Measurements from ENCODE around the gene ZNF385D.
"Not testable (repeated sequence)": the region's sequence is repeated elsewhere in the genome, so short reads cannot be mapped to it uniquely, and the experiment has no call there.

Gene ZNF385D

GRCh38 chr3:21487520-21487919 is 263.5 kb downstream of the ZNF385D start:
- DNase-seq (ENCODE audit: low spot score in 2 of 2) = no peak
- H3K36me3 ChIP-seq (replicated peaks) = no peaks in the 10 kb centered on the region
- in situ Hi-C loops (cut with MboI; ENCODE audit: low sequenced_read_pairs) = loop anchor here (25.0 kb wide), 3 partner anchors 400 to 975 kb away; no protein-coding TSS in a partner anchor
- H3K4me3 ChIP-seq = no peak overlapping the region
- H3K27me3 ChIP-seq (ENCODE audit: low read depth) = peaks cover 8% of the 10 kb centered on the region; the same call in 1 of the 2 replicates
- no peaks in the 10 kb centered on the region for H3K4me1 ChIP-seq
- no peaks in the 10 kb centered on the region for H3K9me3 ChIP-seq

GRCh38 chr3:21486024-21486935 is 264.7 kb downstream of the ZNF385D start:
- in situ Hi-C loops (cut with MboI; ENCODE audit: low sequenced_read_pairs) = loop anchor here (25.0 kb wide), 3 partner anchors 401 to 974 kb away; no protein-coding TSS in a partner anchor
- H3K9me3 ChIP-seq; H3K27me3 ChIP-seq (ENCODE audit: low read depth); DNase-seq (ENCODE audit: low spot score in 2 of 2); H3K36me3 ChIP-seq (replicated peaks); H3K4me1 ChIP-seq; H3K4me3 ChIP-seq: not testable (repeated sequence)

- in situ Hi-C loops (cut with MboI; ENCODE audit: low sequenced_read_pairs) = loop anchor here (25.0 kb wide), 3 partner anchors 403 to 972 kb away; no protein-coding TSS in a partner anchor
- DNase-seq (ENCODE audit: low spot score in 2 of 2) = no peak
- no peak overlapping the region for H3K4me3 ChIP-seq
- H3K9me3 ChIP-seq = no peaks in the 10 kb centered on the region
- H3K36me3 ChIP-seq (replicated peaks) = no peaks in the 10 kb centered on the region
- H3K4me1 ChIP-seq = no peaks in the 10 kb centered on the region
- peaks cover 8% of the 10 kb centered on the region; the same call in 1 of the 2 replicates for H3K27me3 ChIP-seq (ENCODE audit: low read depth)
Observed at GRCh38 chr3:21484828-21485144, 266.2 kb downstream of the ZNF385D start.

- in situ Hi-C loops (cut with MboI; ENCODE audit: low sequenced_read_pairs) = loop anchor here (25.0 kb wide), 3 partner anchors 403 to 972 kb away; no protein-coding TSS in a partner anchor
- Histone ChIP-seq H3K9me3 (no peaks in the 10 kb centered on the region), H3K27me3 (ENCODE audit: low read depth) (peaks cover 8% of the 10 kb centered on the region; the same call in 1 of the 2 replicates), H3K4me1 (no peaks in the 10 kb centered on the region), H3K36me3 (replicated peaks) (no peaks in the 10 kb centered on the region), H3K4me3 (no peak overlapping the region)
- peak; percentile 60 to 82 for DNase-seq (ENCODE audit: low spot score in 2 of 2)
Observed at GRCh38 chr3:21484057-21484827, 266.8 kb downstream of the ZNF385D start.

- in situ Hi-C loops (cut with MboI; ENCODE audit: low sequenced_read_pairs) = loop anchor here (25.0 kb wide), 3 partner anchors 405 to 970 kb away; no protein-coding TSS in a partner anchor
- no peaks in the 10 kb centered on the region for H3K4me1 ChIP-seq
- 0 out of 2 replicates have a peak, but pooled peaks cover 3% of the 10 kb centered on the region for H3K27me3 ChIP-seq (ENCODE audit: low read depth)
- no peak for DNase-seq (ENCODE audit: low spot score in 2 of 2)
- no peak overlapping the region for H3K4me3 ChIP-seq
- no peaks in the 10 kb centered on the region for H3K9me3 ChIP-seq
- H3K36me3 ChIP-seq (replicated peaks) = no peaks in the 10 kb centered on the region
Observed at GRCh38 chr3:21481991-21482390, 269.0 kb downstream of the ZNF385D start.

- no peaks in the 10 kb centered on the region for H3K4me1 ChIP-seq
- no peaks in the 10 kb centered on the region for H3K36me3 ChIP-seq (replicated peaks)
- H3K9me3 ChIP-seq = no peaks in the 10 kb centered on the region
- H3K4me3 ChIP-seq = no peak overlapping the region
- in situ Hi-C loops (cut with MboI; ENCODE audit: low sequenced_read_pairs) = loop anchor here (25.0 kb wide), 3 partner anchors 410 to 965 kb away; no protein-coding TSS in a partner anchor
- no peaks in the 10 kb centered on the region for H3K27me3 ChIP-seq (ENCODE audit: low read depth)
- no peak for DNase-seq (ENCODE audit: low spot score in 2 of 2)
Observed at GRCh38 chr3:21477541-21478288, 273.3 kb downstream of the ZNF385D start.

GRCh38 chr3:21466476-21466875 is 284.5 kb downstream of the ZNF385D start:
- H3K27me3 ChIP-seq (ENCODE audit: low read depth) = no peaks in the 10 kb centered on the region
- H3K36me3 ChIP-seq (replicated peaks) = no peaks in the 10 kb centered on the region
- in situ Hi-C loops (cut with MboI; ENCODE audit: low sequenced_read_pairs) = no loop called here
- no peaks in the 10 kb centered on the region for H3K4me1 ChIP-seq
- no peaks in the 10 kb centered on the region for H3K9me3 ChIP-seq
- no peak overlapping the region for H3K4me3 ChIP-seq
- no peak for DNase-seq (ENCODE audit: low spot score in 2 of 2)

GRCh38 chr3:21464746-21465145 is 286.3 kb downstream of the ZNF385D start:
- no peak for DNase-seq (ENCODE audit: low spot score in 2 of 2)
- in situ Hi-C loops (cut with MboI; ENCODE audit: low sequenced_read_pairs) = no loop called here
- H3K27me3 ChIP-seq (ENCODE audit: low read depth) = no peaks in the 10 kb centered on the region

GRCh38 chr3:21463319-21463718 is 287.7 kb downstream of the ZNF385D start:
- Histone ChIP-seq H3K27me3 (ENCODE audit: low read depth) (no peaks in the 10 kb centered on the region), H3K4me3 (no peak overlapping the region), H3K9me3 (no peaks in the 10 kb centered on the region), H3K4me1 (no peaks in the 10 kb centered on the region), H3K36me3 (replicated peaks) (no peaks in the 10 kb centered on the region)
- DNase-seq (ENCODE audit: low spot score in 2 of 2) = no peak
- in situ Hi-C loops (cut with MboI; ENCODE audit: low sequenced_read_pairs) = no loop called here

More at GRCh38 chr3:21464746-21465145, 286.3 kb downstream of the ZNF385D start:
- H3K36me3 ChIP-seq (replicated peaks) = no peaks in the 10 kb centered on the region
- no peak overlapping the region for H3K4me3 ChIP-seq
- no peaks in the 10 kb centered on the region for H3K4me1 ChIP-seq
- no peaks in the 10 kb centered on the region for H3K9me3 ChIP-seq

- Histone ChIP-seq H3K36me3 (replicated peaks) (no peaks in the 10 kb centered on the region), H3K9me3 (no peaks in the 10 kb centered on the region), H3K4me1 (no peaks in the 10 kb centered on the region), H3K4me3 (no peak overlapping the region), H3K27me3 (ENCODE audit: low read depth) (no peaks in the 10 kb centered on the region)
- in situ Hi-C loops (cut with MboI; ENCODE audit: low sequenced_read_pairs) = no loop called here
- no peak for DNase-seq (ENCODE audit: low spot score in 2 of 2)
Observed at GRCh38 chr3:21462141-21462540, 288.9 kb downstream of the ZNF385D start.

- no peak for DNase-seq (ENCODE audit: low spot score in 2 of 2)
- no peaks in the 10 kb centered on the region for H3K36me3 ChIP-seq (replicated peaks)
- no peaks in the 10 kb centered on the region for H3K27me3 ChIP-seq (ENCODE audit: low read depth)
- H3K4me3 ChIP-seq = no peak overlapping the region
- H3K9me3 ChIP-seq = no peaks in the 10 kb centered on the region
- in situ Hi-C loops (cut with MboI; ENCODE audit: low sequenced_read_pairs) = no loop called here
- no peaks in the 10 kb centered on the region for H3K4me1 ChIP-seq
Observed at GRCh38 chr3:21457084-21457483, 293.9 kb downstream of the ZNF385D start.

GRCh38 chr3:21449738-21450137 is 301.3 kb downstream of the ZNF385D start:
- H3K9me3 ChIP-seq = no peaks in the 10 kb centered on the region
- H3K27me3 ChIP-seq (ENCODE audit: low read depth) = no peaks in the 10 kb centered on the region
- H3K4me1 ChIP-seq = no peaks in the 10 kb centered on the region
- H3K36me3 ChIP-seq (replicated peaks) = no peaks in the 10 kb centered on the region
- H3K4me3 ChIP-seq = no peak overlapping the region
- in situ Hi-C loops (cut with MboI; ENCODE audit: low sequenced_read_pairs) = no loop called here
- DNase-seq (ENCODE audit: low spot score in 2 of 2) = no peak

GRCh38 chr3:21447476-21448151 is 303.4 kb downstream of the ZNF385D start:
- Histone ChIP-seq H3K4me3 (no peak overlapping the region), H3K9me3 (no peaks in the 10 kb centered on the region), H3K27me3 (ENCODE audit: low read depth) (no peaks in the 10 kb centered on the region), H3K4me1 (no peaks in the 10 kb centered on the region), H3K36me3 (replicated peaks) (no peaks in the 10 kb centered on the region)
- no peak for DNase-seq (ENCODE audit: low spot score in 2 of 2)
- in situ Hi-C loops (cut with MboI; ENCODE audit: low sequenced_read_pairs) = no loop called here

Data from HAP-1 (cell line).